ENCODE results near the gene CELF5.

DNA sequence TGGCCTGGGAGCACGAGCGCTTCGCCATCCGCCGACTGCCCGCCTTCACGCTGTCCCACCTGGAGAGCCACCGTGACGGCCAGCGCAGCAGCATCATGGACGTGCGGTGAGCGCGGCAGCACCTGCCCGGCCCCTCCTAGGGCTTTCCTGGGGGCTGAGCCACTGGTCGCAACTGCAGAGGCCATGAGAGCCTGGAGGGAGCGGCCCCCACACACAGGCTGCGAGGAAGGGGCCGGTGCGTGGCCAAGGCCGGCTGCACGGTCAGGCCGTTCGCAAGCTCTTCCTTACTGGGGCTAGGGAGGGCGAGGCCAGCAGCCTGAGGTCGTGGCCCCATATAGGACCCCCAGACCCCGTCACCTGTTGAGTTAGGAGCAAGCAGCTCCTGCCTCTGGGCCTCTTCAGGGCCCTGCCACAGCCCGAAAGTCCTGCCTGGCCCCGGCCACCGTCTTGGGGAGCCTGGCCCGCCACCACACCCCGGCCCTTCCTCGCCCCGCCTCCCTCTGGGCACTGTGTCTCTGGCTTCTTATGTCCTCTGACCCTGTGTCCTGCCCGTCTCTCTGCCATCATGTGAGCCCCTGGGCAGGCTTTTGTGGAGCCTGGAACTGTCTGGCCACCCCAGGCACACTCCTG, 19.7 kb upstream of the CELF5 start:
- TF ChIP-seq CTCF (IDR thresholded peaks at IDR 0.05) (no peak), POLR2A (IDR thresholded peaks at IDR 0.05) (no peak), EP300 (IDR thresholded peaks at IDR 0.05) (no peak)

Measured in ovary (tissue), 3 donors.